CD4-positive, alpha-beta T cell treated with Interleukin-17A for 4 hours (primary cell): Measurements from ENCODE around the gene EML5.
"Not testable (repeated sequence)": the region's sequence is repeated elsewhere in the genome, so short reads cannot be mapped to it uniquely, and the experiment has no call there.

Experiments used
- DNase-seq: peaks from one replicate; pipeline ENCODE4 v3.0.0-alpha.2; 2020; ENCODE audit warnings: mixed read lengths

The EML5 gene

DNA sequence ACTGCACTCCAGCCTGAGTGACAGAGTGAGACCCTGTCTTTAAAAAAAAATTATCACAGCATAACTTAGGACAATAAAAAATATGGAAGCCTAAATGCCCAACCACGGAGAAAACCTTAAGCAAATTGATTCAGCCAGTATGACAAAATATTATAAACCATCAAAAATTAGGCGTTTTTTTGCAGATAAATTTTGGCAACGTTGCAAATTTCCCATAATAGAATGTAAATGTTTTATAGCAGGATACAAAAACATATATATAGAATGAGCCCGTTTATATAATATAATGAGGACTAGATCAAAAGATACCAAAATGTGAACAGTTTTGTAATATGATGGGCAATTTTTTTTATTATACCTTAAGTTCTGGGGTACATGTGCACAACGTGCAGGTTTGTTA is 6.8 kb upstream of the EML5 start:
- no peak for DNase-seq

DNA sequence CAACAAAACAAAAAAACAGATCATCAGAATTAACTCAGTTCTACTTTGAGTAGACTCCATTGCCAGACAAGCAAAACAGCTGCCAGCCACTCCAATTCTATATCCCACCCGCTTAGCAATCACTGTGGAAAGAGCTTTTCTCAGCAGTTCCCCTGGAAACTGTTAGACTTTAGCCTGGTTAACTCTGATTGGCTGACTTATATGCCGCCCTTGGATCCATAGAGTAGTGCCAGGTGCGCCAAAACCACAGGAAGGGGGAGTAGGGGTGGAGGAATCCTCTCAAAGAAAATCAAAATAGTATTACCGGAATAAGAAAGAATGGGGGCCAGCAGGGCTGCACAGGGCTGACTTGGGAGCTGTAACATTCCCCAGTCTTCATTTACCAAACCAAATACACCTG is 5.4 kb upstream of the EML5 start:
- DNase-seq: no peak

DNA sequence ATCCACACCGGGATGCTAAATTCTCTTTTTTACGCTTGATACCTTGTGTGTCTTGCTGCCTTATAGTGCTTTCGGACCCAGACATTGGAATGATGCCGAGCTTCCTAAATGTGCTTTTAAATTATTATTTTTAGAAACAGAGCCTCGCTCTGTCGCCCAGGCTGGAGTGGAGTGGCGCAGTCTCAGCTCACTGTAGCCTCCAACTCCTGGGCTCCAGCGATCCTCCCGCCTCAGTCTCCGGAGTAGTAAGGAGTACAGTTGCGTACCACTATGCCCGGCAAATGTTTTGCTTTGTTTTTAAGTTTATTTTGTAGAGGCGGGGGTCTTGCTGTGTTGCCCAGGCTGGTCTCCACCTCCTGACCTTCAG is 489 bp upstream of the EML5 start:
- no peak for DNase-seq

DNA sequence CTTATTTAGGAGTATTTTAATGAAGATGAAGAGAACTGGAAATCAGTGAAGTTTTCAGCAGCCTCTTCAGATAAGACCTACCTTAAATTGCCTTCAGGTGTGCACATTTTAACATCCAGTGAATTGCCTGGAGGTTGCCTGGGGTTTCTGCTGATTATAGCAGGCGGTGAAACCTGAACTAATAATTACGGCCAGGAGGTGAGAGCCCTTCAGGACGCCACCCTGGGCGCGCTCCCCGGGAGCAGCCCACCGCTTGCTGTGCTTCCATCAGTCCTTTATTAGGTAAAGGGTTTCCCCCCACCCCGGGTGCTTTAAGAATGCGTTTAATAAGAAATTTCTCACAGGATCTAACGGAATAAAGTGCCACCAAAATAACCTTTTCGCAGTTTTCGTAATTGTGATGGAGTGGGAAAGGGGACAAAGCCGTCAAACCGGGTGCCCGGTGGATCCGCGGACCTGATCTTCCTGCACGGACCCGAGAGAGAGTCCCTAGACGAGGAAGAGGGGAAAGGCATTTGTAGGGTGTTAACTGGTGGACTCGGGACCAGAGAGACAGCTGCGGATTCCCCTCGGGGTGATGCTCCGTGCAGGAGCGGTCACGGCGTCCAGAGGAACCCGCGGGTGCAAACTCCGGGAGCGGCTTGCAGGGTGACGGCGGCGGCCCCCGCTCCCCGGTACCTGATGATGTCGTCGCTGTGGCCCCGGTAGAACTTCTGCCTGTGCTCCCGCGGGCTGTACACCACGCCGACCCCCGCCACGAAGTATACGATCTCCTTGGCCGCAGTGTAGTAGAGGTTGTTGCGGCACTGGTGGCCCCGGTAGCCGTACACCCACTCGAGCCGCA is 902 bp downstream of the EML5 start:
- peak; percentile 10 for DNase-seq

- DNase-seq: no peak
These were observed 1.5 kb downstream of the EML5 start for GRCh38 chr14:88791252-88791621.

GRCh38 chr14:88790501-88791251 is 2.1 kb downstream of the EML5 start:
- DNase-seq: no peak

DNA sequence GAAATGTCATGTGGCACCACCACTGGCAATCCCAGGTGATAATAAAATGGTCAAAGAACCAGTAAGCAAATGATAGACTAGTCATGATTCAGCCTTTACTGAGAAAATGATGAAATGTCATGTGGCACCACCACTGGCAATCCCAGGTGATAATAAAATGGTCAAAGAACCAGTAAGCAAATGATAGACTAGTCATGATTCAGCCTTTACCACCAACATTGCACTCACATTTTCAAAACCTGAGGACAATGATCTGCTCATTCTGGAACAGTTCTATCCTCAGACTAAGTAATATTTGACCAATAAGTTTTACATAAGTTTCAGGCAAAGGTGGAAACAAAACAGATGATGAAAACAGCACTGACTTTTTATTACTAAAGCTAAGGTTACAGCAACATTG is 3.2 kb downstream of the EML5 start:
- DNase-seq: not testable (repeated sequence)

GRCh38 chr14:88786715-88787114 is 6.0 kb downstream of the EML5 start:
- no peak for DNase-seq

GRCh38 chr14:88785911-88786310 is 6.8 kb downstream of the EML5 start:
- no peak for DNase-seq

- no peak for DNase-seq
These were observed 17.2 kb downstream of the EML5 start for GRCh38 chr14:88775532-88775931.

DNA sequence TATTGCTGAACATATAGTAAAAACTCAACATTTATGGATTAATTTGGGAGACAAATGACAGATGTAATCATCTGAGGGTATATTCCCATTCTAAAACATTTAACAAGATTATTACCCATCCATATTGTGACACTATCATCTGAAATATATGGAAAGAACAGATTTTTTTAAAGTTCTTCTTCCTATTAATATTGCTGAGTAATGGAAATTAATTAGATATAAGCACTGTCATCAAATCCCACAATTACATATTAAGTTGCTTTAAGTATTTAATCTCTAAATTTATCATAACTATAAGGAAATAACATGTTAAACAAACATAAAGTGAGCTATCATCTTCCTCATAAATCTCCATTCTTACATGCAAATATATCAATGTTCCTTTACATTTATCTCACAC is 22.0 kb downstream of the EML5 start:
- DNase-seq: no peak

GRCh38 chr14:88765130-88765529 is 27.6 kb downstream of the EML5 start:
- DNase-seq: no peak

DNA sequence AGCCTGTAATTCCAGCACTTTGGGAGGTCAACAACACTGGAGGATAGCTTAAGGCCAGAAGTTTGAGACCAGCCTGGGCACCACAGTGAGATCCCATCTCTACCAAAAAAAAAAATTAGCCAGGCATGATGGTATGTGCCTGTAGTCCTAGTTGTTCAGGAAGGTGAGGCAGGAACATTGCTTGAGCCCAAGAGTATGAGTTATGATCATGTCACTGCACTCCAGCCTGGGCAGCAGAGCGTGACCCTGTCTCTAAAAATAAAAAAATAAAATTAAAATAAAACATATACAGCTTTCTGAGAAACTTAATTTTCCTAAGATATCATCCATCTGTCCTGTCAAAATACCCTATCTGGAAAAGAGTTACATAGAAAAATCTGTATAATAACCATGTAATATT is 38.9 kb downstream of the EML5 start:
- DNase-seq: no peak

DNA sequence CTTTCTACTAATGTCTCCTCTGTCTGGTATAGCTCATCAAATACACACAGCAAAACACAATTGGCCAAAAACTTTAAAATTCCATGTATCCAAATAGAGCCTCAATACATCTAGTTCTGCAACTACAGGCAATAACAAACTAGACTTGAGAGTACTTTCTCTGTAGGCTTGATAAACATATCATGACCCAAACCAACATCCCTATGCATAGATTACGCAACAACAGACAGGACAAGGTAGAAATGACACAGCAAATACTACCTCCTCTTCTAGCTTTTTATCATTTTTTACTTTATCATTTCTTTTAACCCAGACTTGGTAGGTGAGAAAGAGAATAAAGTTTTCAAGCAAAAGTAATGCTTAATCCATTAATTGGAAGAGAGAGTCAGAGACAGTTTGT is 41.8 kb downstream of the EML5 start:
- no peak for DNase-seq

DNA sequence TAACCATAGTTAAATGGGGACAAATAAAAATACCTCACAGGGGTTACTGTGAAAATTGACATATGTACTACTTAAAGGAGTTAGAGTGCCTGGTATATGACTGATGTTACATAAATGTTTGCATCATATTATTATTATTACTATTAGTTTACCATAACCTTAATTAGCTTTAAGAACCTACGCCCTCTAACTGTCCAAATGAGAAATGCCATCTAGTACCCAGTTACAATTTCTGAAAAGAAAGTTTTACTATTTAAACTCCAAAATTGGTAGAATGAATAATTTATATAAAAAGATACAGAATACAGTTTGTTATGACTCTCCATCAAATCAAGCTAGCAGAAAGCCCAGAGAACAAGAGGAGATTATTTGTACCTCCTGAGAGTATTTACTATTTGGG is 42.3 kb downstream of the EML5 start:
- no peak for DNase-seq

- DNase-seq: no peak
These were observed 43.6 kb downstream of the EML5 start for GRCh38 chr14:88749139-88749538.

- DNase-seq: no peak
These were observed 44.5 kb downstream of the EML5 start for GRCh38 chr14:88748288-88748687.

GRCh38 chr14:88746052-88746451 is 46.7 kb downstream of the EML5 start:
- no peak for DNase-seq

GRCh38 chr14:88737245-88737644 is 55.5 kb downstream of the EML5 start:
- no peak for DNase-seq

DNA sequence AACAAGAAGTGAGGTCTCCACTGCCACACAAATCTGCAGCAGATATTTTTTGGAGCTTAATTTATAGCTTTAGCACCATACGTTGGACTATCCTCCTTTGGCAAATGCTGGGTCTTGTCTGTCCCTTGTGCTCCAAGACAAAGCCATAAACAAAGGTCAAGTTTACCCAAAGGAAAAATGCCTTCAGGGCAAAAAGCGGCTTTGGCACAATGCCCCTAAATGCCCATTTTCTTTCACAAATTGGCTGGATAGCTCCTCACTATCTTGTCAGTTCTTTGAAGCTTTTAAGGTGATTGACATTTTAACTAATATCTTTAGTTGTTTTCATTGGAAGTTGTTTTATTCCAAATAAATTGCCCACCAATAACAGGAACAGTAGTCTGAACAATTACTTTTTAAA is 59.6 kb downstream of the EML5 start:
- no peak for DNase-seq

DNA sequence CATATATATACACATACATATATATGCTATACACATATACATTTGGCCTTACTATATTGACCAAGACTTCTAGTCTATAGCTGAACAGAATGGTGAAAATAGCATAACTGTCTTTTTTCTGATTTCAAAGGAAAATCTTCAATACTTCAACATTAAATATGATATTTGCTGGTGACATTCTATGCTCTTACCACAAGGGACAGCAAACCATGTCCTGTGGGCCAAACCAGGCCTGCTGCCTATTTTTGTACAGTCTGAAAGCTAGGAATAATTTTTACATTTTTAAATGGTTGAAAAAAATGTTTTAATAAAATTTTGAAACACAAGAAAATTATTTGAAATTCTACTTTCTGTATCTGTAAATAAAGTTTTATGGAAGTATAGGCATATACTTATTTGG is 63.6 kb downstream of the EML5 start:
- DNase-seq: no peak

- no peak for DNase-seq
These were observed 65.7 kb downstream of the EML5 start for GRCh38 chr14:88727057-88727456.

- no peak for DNase-seq
These were observed 82.0 kb downstream of the EML5 start for GRCh38 chr14:88710709-88711108.

DNA sequence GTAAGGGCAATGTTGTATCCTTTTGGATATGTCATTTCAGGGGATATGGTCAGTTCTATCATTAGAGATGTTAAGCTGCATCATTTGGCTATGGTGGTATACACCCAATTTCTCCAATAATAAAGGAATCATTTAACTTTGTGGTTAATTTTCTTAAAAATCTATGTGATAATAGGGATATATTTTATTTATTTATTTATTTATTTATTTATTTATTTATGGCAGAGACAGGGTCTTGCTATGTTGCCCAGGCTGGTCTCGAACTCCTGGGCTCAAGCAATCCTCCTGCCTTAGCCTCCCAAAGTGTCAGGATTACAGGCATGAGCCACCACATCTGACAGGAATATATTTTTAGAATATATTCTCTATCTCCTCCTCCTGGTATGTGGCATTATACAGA is 85.7 kb downstream of the EML5 start:
- DNase-seq: no peak

GRCh38 chr14:88706425-88706824 is 86.3 kb downstream of the EML5 start:
- DNase-seq: no peak
